ENCODE results near the gene GRIN2C.

Gene GRIN2C

DNA sequence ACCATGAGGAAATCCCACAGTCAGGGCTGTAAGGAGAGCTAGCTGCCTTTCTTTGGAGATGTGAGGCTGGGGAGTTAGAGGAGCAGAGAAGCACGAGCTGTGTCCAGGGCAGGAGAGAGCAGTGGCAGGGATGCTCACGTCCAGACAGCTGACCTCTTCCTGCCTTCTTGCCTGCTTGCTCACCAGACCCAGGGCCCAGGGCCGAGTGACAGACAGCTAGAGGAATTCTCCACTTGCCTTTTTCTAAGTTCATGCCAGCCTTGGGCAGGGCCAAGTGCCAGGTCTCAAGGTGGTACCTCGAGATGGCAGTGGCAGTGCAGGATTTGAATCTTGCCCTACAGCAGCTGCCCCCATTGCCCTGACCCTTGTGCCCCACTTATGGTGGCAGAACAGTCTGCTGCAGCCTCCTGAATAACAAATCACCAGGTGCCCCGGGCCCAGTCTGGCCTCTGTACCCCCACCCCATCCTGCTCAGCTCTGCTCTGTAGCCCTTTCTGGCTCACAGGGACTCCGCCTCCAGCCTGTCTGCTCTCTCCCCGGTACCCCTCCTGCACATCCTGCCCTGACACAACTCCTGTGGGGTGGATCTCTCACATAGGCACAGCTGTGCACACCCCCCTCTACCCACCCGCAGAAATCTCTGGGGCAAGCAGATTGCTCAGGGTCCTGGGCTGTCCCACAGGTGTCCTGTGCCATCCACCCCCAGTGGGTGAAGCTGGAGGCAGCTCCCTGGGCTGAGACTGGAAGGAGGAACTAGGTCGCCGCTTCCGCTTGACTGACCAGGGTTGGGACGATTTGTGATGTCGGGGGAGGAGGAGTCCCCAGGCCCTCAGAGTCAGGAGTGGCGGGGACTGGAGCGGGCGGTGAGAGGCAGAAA lies 25.9 kb downstream of the GRIN2C start:
- Histone ChIP-seq H3K4me3 (ENCODE audit: low read length) (no peak overlapping the region), H3K4me1 (ENCODE audit: control insufficient read depth, insufficient read depth, low read length) (no peaks in the 10 kb centered on the region), H3K27me3 (ENCODE audit: control insufficient read depth, insufficient read depth, low read length) (no peaks in the 10 kb centered on the region), H3K9ac (ENCODE audit: low read length) (no peak overlapping the region), H3K9me3 (ENCODE audit: control insufficient read depth, low read length) (no peaks in the 10 kb centered on the region), H3K36me3 (ENCODE audit: control insufficient read depth, insufficient read depth, low read length) (peaks cover 4% of the 10 kb centered on the region)

- Histone ChIP-seq H3K9me3 (ENCODE audit: control insufficient read depth, low read length) (no peaks in the 10 kb centered on the region), H3K9ac (ENCODE audit: low read length) (no peak overlapping the region), H3K4me3 (ENCODE audit: low read length) (no peak overlapping the region), H3K4me1 (ENCODE audit: control insufficient read depth, insufficient read depth, low read length) (no peaks in the 10 kb centered on the region), H3K27me3 (ENCODE audit: control insufficient read depth, insufficient read depth, low read length) (no peaks in the 10 kb centered on the region), H3K36me3 (ENCODE audit: control insufficient read depth, insufficient read depth, low read length) (peaks cover 4% of the 10 kb centered on the region)
These were observed 27.3 kb downstream of the GRIN2C start for GRCh38 chr17:74832421-74832820.

DNA sequence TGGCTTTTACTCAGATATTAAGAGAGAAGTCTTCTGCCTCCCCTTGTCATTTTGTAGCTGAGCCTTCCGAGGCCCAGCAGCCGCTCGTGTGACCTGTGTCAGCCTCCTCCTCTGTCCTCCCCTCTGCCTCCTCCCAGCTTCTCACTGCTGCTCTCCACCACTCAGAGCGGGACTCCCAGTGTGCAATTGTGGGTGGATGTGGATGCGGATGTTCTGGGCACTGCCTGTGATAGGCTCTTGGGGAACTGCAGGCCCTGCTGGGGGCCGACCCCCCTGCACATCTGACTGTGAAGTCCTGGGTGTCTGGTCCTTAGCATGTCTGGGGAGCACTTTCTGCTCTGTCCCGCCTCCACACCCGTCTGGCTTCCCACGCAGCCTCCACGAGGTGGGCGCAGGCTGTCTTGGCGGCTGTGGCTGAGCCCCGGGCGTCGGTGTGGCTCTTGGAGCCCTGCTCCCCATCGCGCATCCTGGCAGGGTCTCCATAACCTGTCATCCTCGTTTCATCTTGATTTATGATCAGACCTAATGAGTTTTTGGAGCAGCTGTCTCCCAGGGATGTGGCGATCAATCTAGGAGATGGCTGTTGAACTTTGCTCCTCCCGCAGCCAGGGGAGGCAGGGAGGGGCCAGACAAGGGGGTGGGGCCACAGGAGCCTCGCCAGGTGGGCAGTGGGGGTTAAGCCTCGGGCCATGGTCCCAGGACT lies 28.1 kb downstream of the GRIN2C start:
- Histone ChIP-seq H3K36me3 (ENCODE audit: control insufficient read depth, insufficient read depth, low read length) (peaks cover 4% of the 10 kb centered on the region), H3K4me1 (ENCODE audit: control insufficient read depth, insufficient read depth, low read length) (no peaks in the 10 kb centered on the region), H3K27me3 (ENCODE audit: control insufficient read depth, insufficient read depth, low read length) (no peaks in the 10 kb centered on the region), H3K9ac (ENCODE audit: low read length) (no peak overlapping the region), H3K4me3 (ENCODE audit: low read length) (no peak overlapping the region), H3K9me3 (ENCODE audit: control insufficient read depth, low read length) (no peaks in the 10 kb centered on the region)

DNA sequence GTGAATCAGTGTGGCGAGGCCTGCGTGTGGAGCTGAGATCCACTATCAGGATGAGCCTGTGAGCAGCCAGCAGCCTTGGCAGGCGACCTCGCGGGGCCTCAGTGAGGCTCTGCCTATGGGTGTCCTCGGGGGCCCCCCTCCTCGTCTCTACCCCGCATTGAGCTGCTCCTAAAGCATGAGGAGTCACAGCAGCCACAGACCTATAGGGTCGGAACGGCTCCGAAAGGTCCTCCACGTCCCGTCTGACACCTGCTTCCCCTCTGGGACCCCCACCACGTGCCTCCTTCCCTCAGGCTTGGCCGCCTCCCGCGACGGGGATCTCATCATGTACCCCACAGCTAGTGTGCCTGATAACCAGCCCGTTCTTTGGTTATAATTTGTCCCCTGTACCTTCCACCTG lies 28.8 kb downstream of the GRIN2C start:
- Histone ChIP-seq H3K4me3 (ENCODE audit: low read length) (no peak overlapping the region), H3K9me3 (ENCODE audit: control insufficient read depth, low read length) (no peaks in the 10 kb centered on the region), H3K36me3 (ENCODE audit: control insufficient read depth, insufficient read depth, low read length) (peaks cover 4% of the 10 kb centered on the region), H3K27me3 (ENCODE audit: control insufficient read depth, insufficient read depth, low read length) (no peaks in the 10 kb centered on the region), H3K4me1 (ENCODE audit: control insufficient read depth, insufficient read depth, low read length) (no peaks in the 10 kb centered on the region), H3K9ac (ENCODE audit: low read length) (no peak overlapping the region)

- H3K4me1 ChIP-seq (ENCODE audit: control insufficient read depth, insufficient read depth, low read length), result no peaks in the 10 kb centered on the region
- no peak overlapping the region for H3K4me3 ChIP-seq (ENCODE audit: low read length)
- H3K9me3 ChIP-seq (ENCODE audit: control insufficient read depth, low read length), result no peaks in the 10 kb centered on the region
- H3K9ac ChIP-seq (ENCODE audit: low read length), result no peak overlapping the region
- H3K36me3 ChIP-seq (ENCODE audit: control insufficient read depth, insufficient read depth, low read length), result peaks cover 4% of the 10 kb centered on the region
- no peaks in the 10 kb centered on the region for H3K27me3 ChIP-seq (ENCODE audit: control insufficient read depth, insufficient read depth, low read length)
These were observed 31.9 kb downstream of the GRIN2C start for GRCh38 chr17:74827800-74828199.

GRCh38 chr17:74825952-74826719 lies 33.5 kb downstream of the GRIN2C start:
- H3K9me3 ChIP-seq (ENCODE audit: control insufficient read depth, low read length), result no peaks in the 10 kb centered on the region
- H3K4me1 ChIP-seq (ENCODE audit: control insufficient read depth, insufficient read depth, low read length), result no peaks in the 10 kb centered on the region
- H3K36me3 ChIP-seq (ENCODE audit: control insufficient read depth, insufficient read depth, low read length), result peaks cover 4% of the 10 kb centered on the region
- H3K4me3 ChIP-seq (ENCODE audit: low read length), result no peak overlapping the region
- no peaks in the 10 kb centered on the region for H3K27me3 ChIP-seq (ENCODE audit: control insufficient read depth, insufficient read depth, low read length)
- H3K9ac ChIP-seq (ENCODE audit: low read length), result no peak overlapping the region

DNA sequence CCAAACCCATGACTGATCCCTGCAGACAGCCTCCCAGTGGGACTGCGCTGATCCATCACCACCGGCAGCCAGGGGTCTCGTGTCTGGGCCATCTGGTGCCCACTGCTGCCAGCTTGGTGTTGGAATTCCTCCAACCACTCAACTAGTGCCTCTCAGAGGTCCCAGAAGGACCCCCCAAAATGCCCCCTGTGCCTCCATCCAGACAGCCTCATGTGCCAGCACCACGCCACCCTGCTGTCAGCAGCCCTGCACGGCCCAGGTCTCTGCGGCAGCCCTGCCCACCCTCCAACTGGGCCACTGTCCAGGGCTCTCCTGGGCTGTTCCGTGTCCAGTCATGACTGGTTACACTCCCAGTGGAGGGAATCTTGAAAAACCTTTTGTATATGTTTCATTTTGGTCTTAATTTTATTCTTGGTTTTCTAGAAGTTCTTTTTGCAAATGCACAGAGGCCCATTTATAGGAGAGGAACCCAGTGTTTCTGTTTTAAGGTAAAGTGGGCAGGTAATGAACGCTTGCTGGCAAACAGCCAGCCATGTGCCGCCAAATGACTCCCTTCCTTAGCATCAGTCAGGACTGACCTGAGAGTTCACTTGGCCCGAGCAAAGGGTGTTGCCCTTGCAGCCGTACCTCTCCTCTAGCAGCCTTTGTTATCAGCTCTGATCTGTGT lies 34.6 kb downstream of the GRIN2C start:
- Histone ChIP-seq H3K4me3 (ENCODE audit: low read length) (no peak overlapping the region), H3K9ac (ENCODE audit: low read length) (no peak overlapping the region), H3K4me1 (ENCODE audit: control insufficient read depth, insufficient read depth, low read length) (no peaks in the 10 kb centered on the region), H3K36me3 (ENCODE audit: control insufficient read depth, insufficient read depth, low read length) (peaks cover 2% of the 10 kb centered on the region), H3K27me3 (ENCODE audit: control insufficient read depth, insufficient read depth, low read length) (no peaks in the 10 kb centered on the region), H3K9me3 (ENCODE audit: control insufficient read depth, low read length) (no peaks in the 10 kb centered on the region)

DNA sequence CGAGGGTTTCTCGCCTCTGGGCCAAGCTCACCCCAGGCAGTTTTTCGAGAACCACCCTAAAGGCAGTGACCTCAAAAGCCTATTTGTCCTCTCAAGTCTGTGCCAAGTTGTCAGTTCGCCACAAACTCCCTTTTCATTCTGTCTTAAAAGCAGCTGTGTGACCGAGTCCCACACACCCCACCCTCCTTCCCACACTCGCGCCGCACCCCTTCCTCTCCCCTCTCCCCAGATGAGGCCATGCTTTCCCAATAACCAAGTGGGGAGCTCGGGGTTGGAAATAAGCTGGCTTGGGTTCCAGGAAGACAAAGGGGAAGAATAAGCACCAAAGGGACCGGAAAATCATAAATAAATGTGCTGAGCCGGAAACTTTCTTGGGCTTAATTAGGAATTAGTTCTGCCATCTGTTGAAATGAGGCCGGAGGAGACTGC lies 36.7 kb downstream of the GRIN2C start:
- no peaks in the 10 kb centered on the region for H3K27me3 ChIP-seq (ENCODE audit: control insufficient read depth, insufficient read depth, low read length)
- no peak overlapping the region for H3K4me3 ChIP-seq (ENCODE audit: low read length)
- H3K9ac ChIP-seq (ENCODE audit: low read length), result no peak overlapping the region
- no peaks in the 10 kb centered on the region for H3K36me3 ChIP-seq (ENCODE audit: control insufficient read depth, insufficient read depth, low read length)
- no peaks in the 10 kb centered on the region for H3K9me3 ChIP-seq (ENCODE audit: control insufficient read depth, low read length)
- H3K4me1 ChIP-seq (ENCODE audit: control insufficient read depth, insufficient read depth, low read length), result no peaks in the 10 kb centered on the region

- H3K4me3 ChIP-seq (ENCODE audit: low read length), result no peak overlapping the region
- H3K36me3 ChIP-seq (ENCODE audit: control insufficient read depth, insufficient read depth, low read length), result no peaks in the 10 kb centered on the region
- H3K4me1 ChIP-seq (ENCODE audit: control insufficient read depth, insufficient read depth, low read length), result no peaks in the 10 kb centered on the region
- H3K9me3 ChIP-seq (ENCODE audit: control insufficient read depth, low read length), result no peaks in the 10 kb centered on the region
- H3K9ac ChIP-seq (ENCODE audit: low read length), result no peak overlapping the region
- H3K27me3 ChIP-seq (ENCODE audit: control insufficient read depth, insufficient read depth, low read length), result no peaks in the 10 kb centered on the region
These were observed 37.2 kb downstream of the GRIN2C start for GRCh38 chr17:74822335-74822938.

- no peaks in the 10 kb centered on the region for H3K36me3 ChIP-seq (ENCODE audit: control insufficient read depth, insufficient read depth, low read length)
- no peak overlapping the region for H3K4me3 ChIP-seq (ENCODE audit: low read length)
- no peaks in the 10 kb centered on the region for H3K9me3 ChIP-seq (ENCODE audit: control insufficient read depth, low read length)
- H3K4me1 ChIP-seq (ENCODE audit: control insufficient read depth, insufficient read depth, low read length), result no peaks in the 10 kb centered on the region
- no peak overlapping the region for H3K9ac ChIP-seq (ENCODE audit: low read length)
- no peaks in the 10 kb centered on the region for H3K27me3 ChIP-seq (ENCODE audit: control insufficient read depth, insufficient read depth, low read length)
These were observed 37.9 kb downstream of the GRIN2C start for GRCh38 chr17:74821655-74822334.
